ENCODE data around the gene EIF6.
A peak's percentile ranks its signal among the peaks of the same experiment; 100 is the strongest.
"Not testable (repeated sequence)": the region's sequence is repeated elsewhere in the genome, so short reads cannot be mapped to it uniquely, and the experiment has no call there.

The EIF6 gene

GRCh38 chr20:35279533-35280174 lies 4.9 kb downstream of the EIF6 start:
- no peak for DNase-seq (ENCODE audit: low read depth, low spot score)

DNA sequence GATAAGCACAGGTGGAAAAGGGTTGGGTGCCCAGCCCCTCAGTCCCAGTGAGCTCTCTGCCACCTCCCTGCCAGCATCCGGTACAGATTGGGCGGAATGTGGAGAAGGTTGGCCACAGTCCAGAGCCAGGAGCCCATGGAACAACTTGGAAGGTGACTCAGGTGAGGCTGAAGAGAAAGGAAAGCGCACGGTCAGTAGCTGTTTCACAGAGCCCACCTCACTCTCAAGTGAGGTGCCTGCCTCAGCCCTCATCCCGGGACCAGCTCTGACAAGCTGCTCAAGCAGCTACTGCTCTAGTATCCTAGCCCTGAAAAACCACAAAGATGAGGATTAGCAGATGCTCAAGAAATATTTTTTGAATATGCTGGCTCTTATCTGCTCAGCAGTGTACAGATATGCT lies 5.5 kb downstream of the EIF6 start:
- DNase-seq (ENCODE audit: low read depth, low spot score): no peak

- peak; percentile 76 for DNase-seq (ENCODE audit: low read depth, low spot score)
Observed at GRCh38 chr20:35277531-35278395, 6.8 kb downstream of the EIF6 start, which contains the start of gene MMP24OS. Gene MMP24OS, minus strand, starts transcription at chr20:35278122. Its CDS starts 193 bp downstream, at chr20:35277929.

- no peak for DNase-seq (ENCODE audit: low read depth, low spot score)
Observed at GRCh38 chr20:35277127-35277526, 7.4 kb downstream of the EIF6 start.

GRCh38 chr20:35276408-35276807 lies 8.2 kb downstream of the EIF6 start:
- DNase-seq (ENCODE audit: low read depth, low spot score): no peak

DNA sequence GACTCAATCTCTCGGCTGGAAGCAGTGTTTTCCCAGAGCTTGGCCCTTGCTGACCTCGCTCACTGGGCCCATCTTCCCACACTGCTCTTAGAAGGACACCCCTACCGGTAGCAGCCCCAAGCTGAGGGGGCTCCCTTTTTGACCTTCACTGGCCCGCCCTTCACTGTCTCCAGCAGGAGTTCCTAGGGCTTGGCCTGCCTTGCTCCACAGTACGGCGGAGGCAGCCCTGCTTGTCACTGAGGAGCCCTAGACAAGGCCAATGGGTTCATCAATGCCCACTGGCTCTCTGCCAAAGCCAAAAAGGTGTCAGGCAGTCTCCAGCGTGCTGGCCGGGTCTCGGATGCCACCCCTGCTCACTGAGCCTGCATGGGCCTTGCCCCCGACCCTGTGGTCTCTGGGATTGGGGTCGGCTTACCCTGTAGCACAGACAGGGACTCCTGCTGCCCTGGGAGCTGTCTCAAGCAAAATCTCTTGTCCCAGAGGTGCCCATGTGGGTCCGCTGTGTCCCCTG lies 8.8 kb downstream of the EIF6 start:
- DNase-seq (ENCODE audit: low read depth, low spot score): no peak

DNA sequence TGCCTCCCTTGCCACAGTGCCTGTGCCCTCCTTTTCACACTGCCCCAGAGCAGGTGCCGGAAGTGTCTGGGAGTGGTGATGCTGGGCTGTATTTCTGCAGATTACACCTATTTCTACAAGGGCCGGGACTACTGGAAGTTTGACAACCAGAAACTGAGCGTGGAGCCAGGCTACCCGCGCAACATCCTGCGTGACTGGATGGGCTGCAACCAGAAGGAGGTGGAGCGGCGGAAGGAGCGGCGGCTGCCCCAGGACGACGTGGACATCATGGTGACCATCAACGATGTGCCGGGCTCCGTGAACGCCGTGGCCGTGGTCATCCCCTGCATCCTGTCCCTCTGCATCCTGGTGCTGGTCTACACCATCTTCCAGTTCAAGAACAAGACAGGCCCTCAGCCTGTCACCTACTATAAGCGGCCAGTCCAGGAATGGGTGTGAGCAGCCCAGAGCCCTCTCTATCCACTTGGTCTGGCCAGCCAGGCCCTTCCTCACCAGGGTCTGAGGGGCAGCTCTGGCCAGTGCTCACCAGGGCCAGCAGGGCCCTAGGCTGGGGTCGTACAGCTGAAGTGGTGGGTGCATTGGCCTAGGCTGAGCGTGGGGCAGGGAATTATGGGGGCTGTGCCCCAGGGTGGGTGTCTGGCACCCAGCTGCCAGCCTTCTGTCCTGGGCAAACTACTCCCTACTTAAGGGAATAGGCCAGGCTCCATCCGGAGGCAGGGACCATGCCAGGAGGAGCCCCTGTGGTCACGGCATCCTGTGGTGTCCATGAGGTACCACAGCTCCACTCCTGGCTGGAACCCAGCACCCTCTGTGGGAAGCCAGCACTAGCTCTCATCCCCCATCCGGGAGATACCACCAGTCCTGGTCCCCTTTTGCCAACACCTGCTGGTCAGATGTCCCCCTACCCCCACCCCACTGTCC lies 10.1 kb downstream of the EIF6 start:
- DNase-seq (ENCODE audit: low read depth, low spot score): no peak

GRCh38 chr20:35273449-35274171 lies 11.0 kb downstream of the EIF6 start:
- no peak for DNase-seq (ENCODE audit: low read depth, low spot score)

GRCh38 chr20:35271904-35272303 lies 12.7 kb downstream of the EIF6 start:
- DNase-seq (ENCODE audit: low read depth, low spot score): no peak

DNA sequence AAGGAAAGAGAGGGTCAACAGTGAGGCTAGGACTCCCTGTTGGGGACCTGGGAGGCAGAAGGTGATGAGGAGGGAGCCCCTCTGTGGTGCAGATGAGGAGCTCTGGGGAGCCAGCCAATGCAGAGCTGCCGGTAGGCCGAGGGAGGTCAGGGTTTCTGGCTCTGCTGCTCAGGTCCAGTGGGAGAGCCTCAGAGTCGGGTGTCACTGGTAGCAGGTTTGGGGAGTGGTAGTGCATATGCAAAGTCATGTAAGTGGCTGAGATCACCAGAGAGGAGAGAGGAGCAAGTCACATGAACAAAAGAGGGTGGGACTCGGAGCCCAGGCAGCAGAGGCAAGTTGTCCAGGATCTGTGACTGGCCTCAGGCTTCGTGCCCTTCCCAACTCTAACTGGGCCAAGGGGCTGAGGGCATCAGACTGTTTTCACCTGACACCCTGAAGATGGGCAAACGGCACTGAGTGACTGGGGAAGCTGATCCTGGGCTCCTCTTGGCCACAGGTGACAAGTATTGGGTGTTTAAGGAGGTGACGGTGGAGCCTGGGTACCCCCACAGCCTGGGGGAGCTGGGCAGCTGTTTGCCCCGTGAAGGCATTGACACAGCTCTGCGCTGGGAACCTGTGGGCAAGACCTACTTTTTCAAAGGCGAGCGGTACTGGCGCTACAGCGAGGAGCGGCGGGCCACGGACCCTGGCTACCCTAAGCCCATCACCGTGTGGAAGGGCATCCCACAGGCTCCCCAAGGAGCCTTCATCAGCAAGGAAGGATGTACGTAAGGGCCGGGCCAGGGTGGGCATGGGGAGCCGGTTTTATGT lies 13.3 kb downstream of the EIF6 start:
- no peak for DNase-seq (ENCODE audit: low read depth, low spot score)

DNA sequence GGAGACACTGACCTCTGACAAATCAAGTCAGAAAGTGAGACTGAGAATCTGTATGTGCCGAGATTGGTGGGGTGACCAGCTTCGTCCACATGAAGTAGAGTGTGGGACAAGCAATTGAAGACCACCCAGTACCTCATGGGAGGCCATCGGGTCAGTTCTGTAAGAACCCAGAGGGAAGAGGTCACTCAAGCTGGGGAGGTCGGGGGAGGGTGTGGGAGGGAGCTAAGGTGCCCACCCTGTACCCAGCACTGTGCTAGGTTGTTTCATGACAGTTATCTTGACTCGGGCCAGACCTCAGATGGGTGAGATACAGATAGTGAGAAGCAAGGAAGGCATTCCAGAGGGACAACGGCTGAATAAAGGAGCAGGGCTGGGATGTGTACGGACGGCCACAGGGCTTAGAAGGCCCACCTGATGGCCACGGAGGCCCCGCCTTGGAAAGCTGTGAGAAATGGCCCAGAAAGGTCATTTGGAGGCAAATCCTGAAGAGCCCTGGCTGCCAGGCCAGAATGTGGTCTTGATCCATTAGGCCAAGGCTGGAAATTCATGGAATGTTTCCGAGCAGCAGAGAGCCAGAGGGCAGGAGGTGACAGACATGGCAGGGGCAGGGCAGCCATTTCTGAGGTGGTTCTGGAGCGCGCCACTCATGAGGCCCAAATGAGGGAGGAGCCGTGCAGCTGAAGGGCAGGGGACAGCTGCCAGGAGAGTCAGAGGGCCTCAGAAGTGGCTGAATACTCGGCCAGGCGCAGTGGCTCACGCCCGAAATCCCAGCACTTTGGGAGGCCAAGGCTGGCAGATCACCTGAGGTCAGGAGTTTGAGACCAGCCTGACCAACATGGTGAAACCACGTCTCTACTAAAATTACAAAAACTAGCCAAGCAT lies 14.3 kb downstream of the EIF6 start:
- DNase-seq (ENCODE audit: low read depth, low spot score): no peak

- no peak for DNase-seq (ENCODE audit: low read depth, low spot score)
Observed at GRCh38 chr20:35269055-35269781, 15.4 kb downstream of the EIF6 start.

DNA sequence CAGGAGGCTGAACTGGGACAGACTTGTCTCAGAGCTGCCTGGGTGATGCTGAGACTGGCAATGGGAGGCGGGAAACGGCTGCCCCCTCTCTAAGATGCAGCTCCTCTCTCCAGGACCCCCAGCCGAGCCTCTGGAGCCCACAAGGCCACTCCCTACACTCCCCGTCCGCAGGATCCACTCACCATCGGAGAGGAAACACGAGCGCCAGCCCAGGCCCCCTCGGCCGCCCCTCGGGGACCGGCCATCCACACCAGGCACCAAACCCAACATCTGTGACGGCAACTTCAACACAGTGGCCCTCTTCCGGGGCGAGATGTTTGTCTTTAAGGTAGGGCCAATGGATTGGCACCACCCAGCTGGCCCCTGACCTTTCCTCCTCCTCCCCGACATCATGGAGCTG lies 17.5 kb downstream of the EIF6 start:
- DNase-seq (ENCODE audit: low read depth, low spot score): no peak

DNA sequence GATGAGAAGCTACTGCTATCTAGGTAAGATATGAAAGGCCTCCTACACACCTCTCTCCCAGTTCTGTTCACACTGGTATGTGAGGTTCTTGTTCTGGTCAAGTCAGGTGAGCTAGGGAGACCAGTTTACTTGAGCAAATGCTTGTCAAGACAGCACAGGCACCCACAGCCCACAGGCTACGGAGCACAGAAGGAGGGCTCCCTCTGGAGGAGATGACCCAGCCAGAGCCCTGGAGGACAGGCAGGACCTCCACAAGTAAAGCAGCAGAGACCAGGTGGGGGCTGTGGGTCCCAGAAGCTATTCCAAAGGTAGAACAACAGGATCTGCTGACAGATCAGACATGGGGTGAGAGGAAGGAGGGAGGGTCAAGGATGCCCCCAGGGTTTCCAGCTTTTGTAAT lies 19.8 kb downstream of the EIF6 start:
- no peak for DNase-seq (ENCODE audit: low read depth, low spot score)

- DNase-seq (ENCODE audit: low read depth, low spot score): no peak
Observed at GRCh38 chr20:35263532-35264341, 20.8 kb downstream of the EIF6 start.

GRCh38 chr20:35262731-35263531 lies 21.6 kb downstream of the EIF6 start:
- not testable (repeated sequence) for DNase-seq (ENCODE audit: low read depth, low spot score)

DNA sequence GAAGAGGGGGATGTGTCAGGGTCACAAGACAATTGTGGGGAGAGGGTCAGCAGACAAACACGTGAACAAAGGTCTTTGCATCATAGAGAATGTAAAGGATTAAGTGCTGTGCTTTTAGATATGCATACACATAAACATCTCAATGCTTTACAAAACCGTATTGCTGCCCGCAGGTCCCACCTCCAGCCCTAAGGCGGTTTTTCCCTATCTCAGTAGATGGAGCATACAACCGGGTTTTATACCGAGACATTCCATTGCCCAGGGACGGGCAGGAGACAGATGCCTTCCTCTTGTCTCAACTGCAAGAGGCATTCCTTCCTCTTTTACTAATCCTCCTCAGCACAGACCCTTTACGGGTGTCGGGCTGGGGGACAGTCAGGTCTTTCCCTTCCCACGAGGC lies 22.3 kb downstream of the EIF6 start:
- not testable (repeated sequence) for DNase-seq (ENCODE audit: low read depth, low spot score)

Data from activated naive CD8-positive, alpha-beta T cell treated with anti-CD3 and anti-CD28 coated beads, Interleukin-2, amount 50 U/mL, for 16 hours (primary cell).